ENCODE measurements around the gene ARHGEF2.

The ARHGEF2 gene

GRCh38 chr1:155904261-155904660, 74.1 kb downstream of the ARHGEF2 start:
- DNase-seq = no peak

- DNase-seq = no peak
Observed at GRCh38 chr1:155900161-155900560, 78.2 kb downstream of the ARHGEF2 start.

- no peak for DNase-seq
Observed at GRCh38 chr1:155899683-155900082, 78.7 kb downstream of the ARHGEF2 start.

GRCh38 chr1:155898888-155899287, 79.5 kb downstream of the ARHGEF2 start:
- DNase-seq = no peak

- DNase-seq = no peak
Observed at GRCh38 chr1:155897746-155898145, 80.6 kb downstream of the ARHGEF2 start.

Measured in kidney glomerular epithelial cell (primary cell).